ENCODE results near the gene GMDS. TPM values are rescaled to one million over a fixed set of nuclear protein-coding genes. Genes with fewer than 3 reads are reported as not detected.

GMDS gene
- total RNA-seq, 1 experiment from 2014 or later = 9.7 TPM

DNA sequence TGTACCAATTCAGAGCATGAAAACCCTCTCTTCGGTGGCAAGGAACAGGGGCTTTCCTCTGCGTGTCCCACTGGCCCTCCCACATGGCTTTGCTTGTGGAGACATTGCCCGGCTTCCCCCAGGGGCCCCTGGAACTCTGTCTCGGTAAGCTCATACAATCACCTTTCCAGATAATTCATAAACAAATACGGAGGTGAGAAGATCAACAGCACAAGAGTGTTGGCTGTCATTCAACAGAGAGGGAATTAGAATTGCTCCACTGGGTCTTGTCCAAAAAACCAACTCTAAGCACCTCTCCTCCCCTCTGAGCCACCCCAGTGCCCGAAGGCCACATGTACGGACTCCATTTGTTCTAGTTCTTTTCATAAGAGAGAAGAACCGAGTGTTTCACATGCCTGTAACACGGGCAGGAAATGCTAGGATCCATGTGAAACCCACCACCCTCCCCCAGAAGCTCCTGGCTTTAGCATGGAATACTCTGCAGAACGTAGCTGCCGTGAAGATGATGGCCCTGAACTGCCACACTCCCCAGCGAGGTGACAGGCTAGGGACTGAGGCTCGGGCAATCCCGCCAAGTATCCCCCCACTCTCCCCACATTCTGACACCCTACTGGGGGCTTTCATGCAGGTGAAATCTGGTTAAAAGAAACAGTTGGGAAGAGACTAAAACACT is 660.3 kb downstream of the GMDS start:
- no peaks in the 10 kb centered on the region for H4K20me1 ChIP-seq (ENCODE audit: insufficient read depth, low read depth, low read length)
- H3K9me3 ChIP-seq (ENCODE audit: low read length) = no peaks in the 10 kb centered on the region
- no peak overlapping the region for H3K9ac ChIP-seq (ENCODE audit: low read length)
- H3K36me3 ChIP-seq (ENCODE audit: insufficient read depth, low read length) = no peaks in the 10 kb centered on the region
- no peaks in the 10 kb centered on the region for H3K4me1 ChIP-seq (ENCODE audit: low read length)
- no peak for DNase-seq
- no peaks in the 10 kb centered on the region for H3K79me2 ChIP-seq (ENCODE audit: low read length)
- H3K27me3 ChIP-seq (ENCODE audit: low read length) = no peaks in the 10 kb centered on the region
- H3K27ac ChIP-seq (ENCODE audit: low read length) = no peak overlapping the region
- H2AFZ ChIP-seq (ENCODE audit: low read length) = no peak overlapping the region
- H3K9me2 ChIP-seq (replicated peaks; ENCODE audit: insufficient read depth, low read length) = no peaks in the 10 kb centered on the region
- H3K4me3 ChIP-seq (ENCODE audit: low read length) = no peak overlapping the region
- no peak overlapping the region for H3K4me2 ChIP-seq (ENCODE audit: low read depth, low read length, poor library complexity, severe bottlenecking)

DNA sequence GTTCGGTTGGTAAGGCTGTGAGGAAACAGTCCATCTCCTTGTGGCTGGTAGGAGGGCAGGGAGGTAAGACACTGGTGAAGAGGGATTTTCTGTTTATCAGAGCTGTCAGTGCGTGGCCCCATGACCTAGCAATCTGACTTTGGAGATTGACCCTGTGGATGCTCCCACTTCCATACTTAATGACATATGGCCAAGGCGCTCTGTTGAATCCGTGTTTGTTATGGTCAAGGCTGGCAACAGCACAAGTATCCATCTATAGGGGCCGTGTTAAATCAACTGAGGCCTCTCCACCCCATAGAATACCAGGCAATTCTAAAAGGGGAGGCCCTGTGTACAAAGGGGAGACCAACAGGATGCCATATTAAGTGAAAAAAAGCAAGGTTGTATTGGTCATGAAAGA is 661.3 kb downstream of the GMDS start:
- Histone ChIP-seq H3K36me3 (ENCODE audit: insufficient read depth, low read length) (no peaks in the 10 kb centered on the region), H3K27me3 (ENCODE audit: low read length) (no peaks in the 10 kb centered on the region), H3K4me2 (ENCODE audit: low read depth, low read length, poor library complexity, severe bottlenecking) (no peak overlapping the region), H3K9me3 (ENCODE audit: low read length) (no peaks in the 10 kb centered on the region), H3K4me1 (ENCODE audit: low read length) (no peaks in the 10 kb centered on the region), H3K27ac (ENCODE audit: low read length) (no peak overlapping the region), H3K4me3 (ENCODE audit: low read length) (no peak overlapping the region), H3K9ac (ENCODE audit: low read length) (no peak overlapping the region), H3K9me2 (replicated peaks; ENCODE audit: insufficient read depth, low read length) (no peaks in the 10 kb centered on the region), H2AFZ (ENCODE audit: low read length) (no peak overlapping the region), H3K79me2 (ENCODE audit: low read length) (no peaks in the 10 kb centered on the region), H4K20me1 (ENCODE audit: insufficient read depth, low read depth, low read length) (no peaks in the 10 kb centered on the region)
- no peak for DNase-seq

DNA sequence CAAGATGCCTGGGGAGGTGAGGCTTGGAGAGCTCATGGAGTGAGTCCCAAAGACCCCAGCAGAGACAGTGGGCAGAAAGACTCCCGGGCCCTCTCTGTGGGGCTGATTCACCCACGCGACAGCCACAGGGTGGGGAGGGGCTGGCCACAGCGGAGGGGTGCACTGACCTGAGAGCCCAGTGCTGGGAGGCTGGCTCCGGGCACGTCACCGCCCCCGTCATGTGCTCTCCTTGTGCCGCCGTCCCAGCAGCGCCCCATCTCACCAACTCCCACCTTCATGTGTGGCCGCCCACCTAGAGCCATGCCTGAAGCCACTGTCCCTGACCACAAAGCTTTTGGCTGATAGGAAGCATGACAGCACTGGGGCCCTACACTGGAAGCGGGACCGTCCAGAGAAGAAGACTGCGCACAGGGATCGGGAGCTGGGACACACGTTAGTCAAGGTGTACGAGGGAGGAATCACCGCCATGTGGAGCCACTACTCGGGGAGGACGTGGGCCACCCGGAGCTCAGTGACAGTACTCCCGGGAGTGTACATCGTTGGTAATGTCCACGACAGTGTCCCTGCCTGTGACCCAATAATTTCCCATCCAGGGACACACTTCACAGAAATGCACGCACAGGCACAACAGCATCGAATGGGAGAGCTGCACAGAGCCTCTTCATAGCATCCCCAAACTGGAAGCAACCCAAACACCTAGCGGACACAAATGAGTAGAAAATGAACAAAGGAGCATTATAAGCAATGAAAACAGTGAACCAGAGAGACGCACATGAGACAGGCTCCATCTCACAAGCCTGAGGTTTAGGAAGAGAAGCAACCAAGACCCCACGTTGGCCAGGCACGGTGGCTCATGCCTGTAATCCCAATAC is 664.0 kb downstream of the GMDS start:
- no peak overlapping the region for H2AFZ ChIP-seq (ENCODE audit: low read length)
- no peaks in the 10 kb centered on the region for H3K79me2 ChIP-seq (ENCODE audit: low read length)
- H3K9me2 ChIP-seq (replicated peaks; ENCODE audit: insufficient read depth, low read length) = no peaks in the 10 kb centered on the region
- no peaks in the 10 kb centered on the region for H3K4me1 ChIP-seq (ENCODE audit: low read length)
- H3K4me2 ChIP-seq (ENCODE audit: low read depth, low read length, poor library complexity, severe bottlenecking) = no peak overlapping the region
- H3K36me3 ChIP-seq (ENCODE audit: insufficient read depth, low read length) = no peaks in the 10 kb centered on the region
- H3K9me3 ChIP-seq (ENCODE audit: low read length) = no peaks in the 10 kb centered on the region
- H4K20me1 ChIP-seq (ENCODE audit: insufficient read depth, low read depth, low read length) = no peaks in the 10 kb centered on the region
- no peak overlapping the region for H3K27ac ChIP-seq (ENCODE audit: low read length)
- DNase-seq = no peak
- H3K27me3 ChIP-seq (ENCODE audit: low read length) = no peaks in the 10 kb centered on the region
- H3K9ac ChIP-seq (ENCODE audit: low read length) = no peak overlapping the region
- H3K4me3 ChIP-seq (ENCODE audit: low read length) = no peak overlapping the region

DNA sequence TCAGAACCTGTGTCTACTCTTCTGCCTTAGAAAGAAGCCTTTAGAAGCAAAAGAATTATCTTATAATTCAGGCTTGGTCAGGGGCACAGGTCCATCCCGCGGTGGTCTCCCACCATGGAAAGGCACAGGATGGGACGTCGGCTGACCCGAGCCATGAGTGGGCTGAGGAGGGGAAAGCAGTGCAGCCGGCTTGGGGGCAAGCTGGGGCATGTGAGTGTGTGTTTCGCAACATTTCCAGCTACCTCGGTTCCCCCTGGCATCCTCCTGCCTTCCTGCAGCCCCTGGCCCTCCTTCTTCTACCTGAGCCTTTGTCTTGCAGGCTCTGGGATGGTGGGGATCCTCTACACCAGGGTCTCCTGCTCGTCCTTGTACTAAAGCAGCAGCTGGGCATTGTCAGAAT is 664.8 kb downstream of the GMDS start:
- no peak overlapping the region for H2AFZ ChIP-seq (ENCODE audit: low read length)
- H3K9ac ChIP-seq (ENCODE audit: low read length) = no peak overlapping the region
- H3K9me2 ChIP-seq (replicated peaks; ENCODE audit: insufficient read depth, low read length) = no peaks in the 10 kb centered on the region
- H3K27ac ChIP-seq (ENCODE audit: low read length) = no peak overlapping the region
- no peaks in the 10 kb centered on the region for H3K79me2 ChIP-seq (ENCODE audit: low read length)
- no peak overlapping the region for H3K4me3 ChIP-seq (ENCODE audit: low read length)
- no peak overlapping the region for H3K4me2 ChIP-seq (ENCODE audit: low read depth, low read length, poor library complexity, severe bottlenecking)
- H3K36me3 ChIP-seq (ENCODE audit: insufficient read depth, low read length) = no peaks in the 10 kb centered on the region
- no peaks in the 10 kb centered on the region for H3K9me3 ChIP-seq (ENCODE audit: low read length)
- no peaks in the 10 kb centered on the region for H4K20me1 ChIP-seq (ENCODE audit: insufficient read depth, low read depth, low read length)
- no peak for DNase-seq
- H3K27me3 ChIP-seq (ENCODE audit: low read length) = no peaks in the 10 kb centered on the region
- no peaks in the 10 kb centered on the region for H3K4me1 ChIP-seq (ENCODE audit: low read length)

DNA sequence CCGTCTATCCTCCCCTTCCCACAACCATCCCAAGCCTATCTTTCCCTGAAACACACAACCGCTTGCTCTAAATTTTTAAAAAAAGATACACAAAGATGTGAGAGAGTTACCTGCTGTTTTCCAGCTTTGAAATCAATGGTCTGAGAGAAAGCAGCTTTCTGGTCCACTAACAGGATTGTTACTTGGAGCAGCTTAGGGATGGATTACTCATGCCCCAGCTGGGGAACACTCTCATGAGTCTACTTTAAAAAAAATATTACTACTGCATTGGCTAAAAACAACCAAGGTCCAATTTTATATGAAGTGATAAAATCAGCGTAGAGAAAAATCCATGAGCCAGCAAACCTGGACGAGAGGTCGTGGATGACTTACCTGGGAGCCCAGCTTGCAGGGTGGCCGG is 665.3 kb downstream of the GMDS start:
- Histone ChIP-seq H3K9ac (ENCODE audit: low read length) (no peak overlapping the region), H3K4me2 (ENCODE audit: low read depth, low read length, poor library complexity, severe bottlenecking) (no peak overlapping the region), H3K27me3 (ENCODE audit: low read length) (no peaks in the 10 kb centered on the region), H3K36me3 (ENCODE audit: insufficient read depth, low read length) (no peaks in the 10 kb centered on the region), H3K4me1 (ENCODE audit: low read length) (no peaks in the 10 kb centered on the region), H3K4me3 (ENCODE audit: low read length) (no peak overlapping the region), H3K9me3 (ENCODE audit: low read length) (no peaks in the 10 kb centered on the region), H2AFZ (ENCODE audit: low read length) (no peak overlapping the region), H3K79me2 (ENCODE audit: low read length) (no peaks in the 10 kb centered on the region), H3K9me2 (replicated peaks; ENCODE audit: insufficient read depth, low read length) (no peaks in the 10 kb centered on the region), H3K27ac (ENCODE audit: low read length) (no peak overlapping the region), H4K20me1 (ENCODE audit: insufficient read depth, low read depth, low read length) (no peaks in the 10 kb centered on the region)
- no peak for DNase-seq

DNA sequence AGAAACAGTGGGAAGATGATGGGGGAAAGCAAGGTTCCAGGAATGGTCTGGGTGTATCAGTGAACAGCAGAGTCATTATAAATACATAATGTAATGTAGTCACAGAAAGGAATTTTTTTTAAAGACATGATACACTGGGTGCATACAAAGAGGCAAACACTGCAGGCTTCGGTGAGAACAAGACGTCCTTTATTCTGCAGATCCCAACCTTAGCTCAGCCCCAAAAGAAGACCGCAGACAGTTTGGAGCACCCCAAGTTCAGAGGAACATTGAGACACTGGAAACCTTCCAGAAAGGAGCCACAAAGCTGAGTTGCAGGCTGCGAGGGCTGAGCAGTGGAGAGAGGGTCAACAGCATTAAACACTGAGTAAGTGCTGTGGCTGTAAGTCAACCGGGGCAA is 666.3 kb downstream of the GMDS start:
- Histone ChIP-seq H3K9me3 (ENCODE audit: low read length) (no peaks in the 10 kb centered on the region), H3K4me2 (ENCODE audit: low read depth, low read length, poor library complexity, severe bottlenecking) (no peak overlapping the region), H2AFZ (ENCODE audit: low read length) (no peak overlapping the region), H3K4me1 (ENCODE audit: low read length) (no peaks in the 10 kb centered on the region), H3K27ac (ENCODE audit: low read length) (no peak overlapping the region), H3K9me2 (replicated peaks; ENCODE audit: insufficient read depth, low read length) (no peaks in the 10 kb centered on the region), H4K20me1 (ENCODE audit: insufficient read depth, low read depth, low read length) (no peaks in the 10 kb centered on the region), H3K4me3 (ENCODE audit: low read length) (no peak overlapping the region), H3K36me3 (ENCODE audit: insufficient read depth, low read length) (no peaks in the 10 kb centered on the region), H3K9ac (ENCODE audit: low read length) (no peak overlapping the region), H3K79me2 (ENCODE audit: low read length) (no peaks in the 10 kb centered on the region), H3K27me3 (ENCODE audit: low read length) (no peaks in the 10 kb centered on the region)
- DNase-seq = no peak

DNA sequence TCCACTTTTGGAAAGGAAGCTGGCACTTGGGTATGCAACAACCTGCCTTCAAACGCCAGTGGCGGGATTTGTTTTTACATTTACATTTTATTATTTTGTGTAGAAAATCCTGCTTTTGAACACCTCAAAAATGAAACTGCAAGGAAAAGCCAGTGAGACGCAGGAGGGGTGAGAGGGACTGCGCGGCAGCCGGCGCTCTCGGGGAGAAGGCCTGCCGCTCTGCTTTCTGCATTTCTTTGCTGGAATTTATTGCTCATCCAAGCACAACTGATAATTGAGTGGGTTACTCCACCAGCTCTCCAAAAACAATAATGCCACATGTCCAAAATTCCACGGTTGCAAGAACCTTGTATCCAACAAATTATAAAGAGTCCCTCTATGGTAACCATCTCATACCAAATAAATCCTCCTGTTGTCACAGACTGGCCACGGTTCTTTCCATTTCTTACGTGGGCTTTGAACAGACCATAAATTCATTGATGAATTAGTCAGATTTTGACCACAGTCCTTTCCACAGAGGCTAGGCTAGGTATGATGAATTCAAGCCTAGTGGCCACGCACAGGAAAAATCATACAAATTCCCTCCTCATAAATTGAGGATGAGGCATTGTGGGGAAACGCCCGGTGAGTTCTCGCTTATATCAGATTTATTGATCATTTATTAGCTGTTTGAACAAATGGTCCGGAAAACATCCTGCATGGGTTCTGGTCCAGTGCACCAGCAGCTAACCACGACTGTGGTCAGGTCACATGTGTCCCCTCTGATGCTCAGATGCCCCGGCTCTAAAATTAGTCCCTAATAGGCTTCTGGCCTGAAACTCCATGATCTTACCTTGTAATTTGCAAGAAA is 667.3 kb downstream of the GMDS start:
- Histone ChIP-seq H3K9me3 (ENCODE audit: low read length) (no peaks in the 10 kb centered on the region), H2AFZ (ENCODE audit: low read length) (no peak overlapping the region), H3K4me2 (ENCODE audit: low read depth, low read length, poor library complexity, severe bottlenecking) (no peak overlapping the region), H3K79me2 (ENCODE audit: low read length) (no peaks in the 10 kb centered on the region), H3K27ac (ENCODE audit: low read length) (no peak overlapping the region), H3K9me2 (replicated peaks; ENCODE audit: insufficient read depth, low read length) (no peaks in the 10 kb centered on the region), H3K4me1 (ENCODE audit: low read length) (peaks cover 9% of the 10 kb centered on the region), H3K36me3 (ENCODE audit: insufficient read depth, low read length) (no peaks in the 10 kb centered on the region), H3K27me3 (ENCODE audit: low read length) (no peaks in the 10 kb centered on the region), H3K4me3 (ENCODE audit: low read length) (no peak overlapping the region), H4K20me1 (ENCODE audit: insufficient read depth, low read depth, low read length) (no peaks in the 10 kb centered on the region), H3K9ac (ENCODE audit: low read length) (no peak overlapping the region)
- no peak for DNase-seq

DNA sequence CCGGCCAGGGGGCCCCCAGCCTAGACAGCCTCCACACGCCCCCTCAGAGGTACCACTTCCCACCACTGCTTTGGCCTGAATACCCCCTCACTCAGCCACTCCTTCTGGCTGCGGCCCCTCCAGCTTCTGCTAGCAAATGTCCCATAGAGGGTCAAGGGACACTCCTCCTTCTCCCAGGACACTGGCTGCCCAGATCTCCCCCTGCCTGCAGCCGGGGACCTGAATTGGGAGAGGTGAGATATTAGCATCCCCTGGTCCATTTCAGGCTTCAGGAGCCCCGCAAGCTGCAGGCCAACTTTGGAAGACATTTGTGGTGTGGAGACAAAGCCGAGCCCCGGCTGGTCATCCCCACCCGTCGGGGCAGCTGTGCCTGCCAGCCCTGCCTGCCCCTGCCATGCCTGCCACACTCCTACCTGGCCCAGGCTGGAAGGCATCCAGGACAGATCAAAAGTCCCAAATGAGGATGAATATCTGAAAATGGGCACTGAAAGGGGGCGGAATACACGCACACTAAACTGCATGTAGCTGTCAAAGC is 668.2 kb downstream of the GMDS start:
- peaks cover 9% of the 10 kb centered on the region for H3K4me1 ChIP-seq (ENCODE audit: low read length)
- H2AFZ ChIP-seq (ENCODE audit: low read length) = no peak overlapping the region
- no peaks in the 10 kb centered on the region for H3K9me2 ChIP-seq (replicated peaks; ENCODE audit: insufficient read depth, low read length)
- H3K9me3 ChIP-seq (ENCODE audit: low read length) = no peaks in the 10 kb centered on the region; the same call in 1 of the 2 replicates
- no peak overlapping the region for H3K27ac ChIP-seq (ENCODE audit: low read length)
- no peaks in the 10 kb centered on the region for H3K36me3 ChIP-seq (ENCODE audit: insufficient read depth, low read length)
- no peak overlapping the region for H3K4me2 ChIP-seq (ENCODE audit: low read depth, low read length, poor library complexity, severe bottlenecking)
- H3K9ac ChIP-seq (ENCODE audit: low read length) = no peak overlapping the region
- no peaks in the 10 kb centered on the region for H4K20me1 ChIP-seq (ENCODE audit: insufficient read depth, low read depth, low read length)
- no peak overlapping the region for H3K4me3 ChIP-seq (ENCODE audit: low read length)
- no peaks in the 10 kb centered on the region for H3K79me2 ChIP-seq (ENCODE audit: low read length)
- H3K27me3 ChIP-seq (ENCODE audit: low read length) = no peaks in the 10 kb centered on the region
- DNase-seq = no peak
